HEK293 (cell line): ENCODE measurements around the gene GSG1L.

Experiments
- CTCF ChIP-seq: fragments of 450-650 bp; formaldehyde crosslinking; IDR thresholded peaks from 2 replicates; pipeline ENCODE4 v1.5.1; 2016; ENCODE audit warnings: missing biosample characterization, missing genetic modification characterization
- HOXA7 ChIP-seq: sonication (generic); formaldehyde crosslinking; IDR thresholded peaks from 2 replicates; pipeline ENCODE4 v1.8.1; 2022; ENCODE audit warnings: missing genetic modification reagents, borderline replicate concordance
- ZNF449 ChIP-seq: fragments of 450-650 bp; formaldehyde crosslinking; IDR thresholded peaks from 2 replicates; pipeline ENCODE4 v1.5.1; 2017; ENCODE audit warnings: missing biosample characterization, mild to moderate bottlenecking, missing genetic modification characterization, moderate library complexity

- TF ChIP-seq CTCF (tag by site-specific recombination): no peak
- TF ChIP-seq HOXA7 (CRISPR knock-in tag): no peak
- no peak for TF ChIP-seq ZNF449 (tag by site-specific recombination)
Measured at GRCh38 chr16:27791404-27791719, 272.2 kb downstream of the GSG1L start.
